Neural progenitor cell (in vitro differentiated cells): ENCODE results near the gene SOX9.

ENCODE experiments used
- CTCF ChIP-seq: fragments of 200-600 bp; sonication (generic); IDR thresholded peaks from 2 replicates; pipeline ENCODE4 v1.5.1; 2017; ENCODE audit warnings: antibody characterized with exemption, mild to moderate bottlenecking
- EZH2 ChIP-seq: fragments of 200-600 bp; sonication (generic); IDR thresholded peaks from 2 replicates; pipeline ENCODE4 v1.6.1; 2017; ENCODE audit warnings: antibody characterized with exemption, mild to moderate bottlenecking, moderate library complexity

DNA sequence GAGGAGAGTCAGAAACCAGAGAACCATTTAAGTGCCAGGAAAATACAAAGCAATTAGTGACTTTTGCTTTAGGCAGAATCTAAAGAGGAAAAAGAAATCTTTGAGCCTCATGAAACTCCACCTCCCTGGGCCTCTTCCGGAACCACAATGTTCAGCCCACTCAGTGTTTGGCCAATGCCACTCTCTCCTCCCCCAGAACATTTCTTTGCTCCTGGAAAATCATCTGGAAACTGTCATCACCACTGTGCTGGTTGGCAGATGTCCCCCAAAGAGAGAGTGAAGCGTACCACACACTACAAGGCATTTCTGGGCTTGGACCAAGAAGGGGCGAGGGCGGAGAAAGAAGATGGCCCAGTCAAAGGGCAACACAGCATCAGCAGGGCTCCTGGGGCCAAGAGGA is 7.1 kb upstream of the SOX9 start:
- TF ChIP-seq EZH2, result no peak
- TF ChIP-seq CTCF, result no peak
